SK-N-SH treated with all-trans-retinoic acid at 6 μM for 48 hours (cell line): ENCODE results near the gene NUMA1.

ENCODE experiments used
- TCF4 ChIP-seq: fragments of 250-450 bp; sonication (Bioruptor Pico); IDR thresholded peaks from 2 replicates; pipeline ENCODE4 v1.8.0; 2021; ENCODE audit warnings: mild to moderate bottlenecking, moderate library complexity, borderline replicate concordance
- ZFP30 ChIP-seq: fragments of 450-650 bp; formaldehyde crosslinking; IDR thresholded peaks from 2 replicates; pipeline ENCODE4 v1.5.0; 2022; ENCODE audit warnings: mild to moderate bottlenecking, moderate library complexity
- ZNF8 ChIP-seq: fragments of 450-650 bp; formaldehyde crosslinking; IDR thresholded peaks from 2 replicates; pipeline ENCODE4 v1.5.0; 2020; ENCODE audit warnings: mild to moderate bottlenecking, moderate library complexity
- TF ChIP-seq, protein P1 (sequence below): fragments of 250-450 bp; sonication (Bioruptor Pico); IDR thresholded peaks from 2 replicates; pipeline ENCODE4 v1.5.1; 2021; ENCODE audit warnings: mild to moderate bottlenecking, moderate library complexity

DNA sequence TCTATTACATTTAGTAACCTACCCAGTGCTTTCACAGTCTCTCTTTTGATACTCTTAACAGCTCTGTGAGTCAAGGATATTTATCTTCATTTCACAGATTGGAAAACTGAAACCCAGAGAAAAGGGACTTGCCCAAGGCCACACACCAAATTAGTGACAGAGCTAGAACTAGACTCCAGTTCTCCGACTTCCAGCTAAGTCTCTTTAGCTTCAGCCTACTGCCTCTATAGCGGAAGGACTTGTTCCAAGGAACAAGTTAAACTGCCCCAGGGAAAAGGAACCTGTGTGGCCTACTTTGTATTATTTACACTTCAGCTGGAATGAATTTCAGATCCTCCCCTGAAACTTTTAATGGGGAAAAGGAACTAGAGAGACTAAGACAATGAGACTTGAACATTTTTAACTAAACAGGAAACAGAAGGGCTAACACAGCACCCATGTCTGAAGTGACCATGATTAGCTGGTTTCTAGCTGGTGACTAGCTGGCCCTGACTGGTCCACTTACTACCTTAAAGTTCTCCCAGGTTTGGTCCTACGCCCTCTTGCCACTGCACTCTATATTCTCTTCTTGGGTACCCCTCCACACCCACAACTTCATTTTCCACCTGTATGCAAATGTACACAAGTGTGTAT is 1.6 kb upstream of the NUMA1 start:
- TF ChIP-seq ZNF8 (no peak), TCF4 (no peak), ZFP30 (CRISPR knock-in tag) (no peak)
- TF ChIP-seq, protein P1, sequence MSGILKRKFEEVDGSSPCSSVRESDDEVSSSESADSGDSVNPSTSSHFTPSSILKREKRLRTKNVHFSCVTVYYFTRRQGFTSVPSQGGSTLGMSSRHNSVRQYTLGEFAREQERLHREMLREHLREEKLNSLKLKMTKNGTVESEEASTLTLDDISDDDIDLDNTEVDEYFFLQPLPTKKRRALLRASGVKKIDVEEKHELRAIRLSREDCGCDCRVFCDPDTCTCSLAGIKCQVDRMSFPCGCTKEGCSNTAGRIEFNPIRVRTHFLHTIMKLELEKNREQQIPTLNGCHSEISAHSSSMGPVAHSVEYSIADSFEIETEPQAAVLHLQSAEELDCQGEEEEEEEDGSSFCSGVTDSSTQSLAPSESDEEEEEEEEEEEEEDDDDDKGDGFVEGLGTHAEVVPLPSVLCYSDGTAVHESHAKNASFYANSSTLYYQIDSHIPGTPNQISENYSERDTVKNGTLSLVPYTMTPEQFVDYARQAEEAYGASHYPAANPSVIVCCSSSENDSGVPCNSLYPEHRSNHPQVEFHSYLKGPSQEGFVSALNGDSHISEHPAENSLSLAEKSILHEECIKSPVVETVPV (CRISPR knock-in tag): no peak
